Body of pancreas (tissue), 4 donors: ENCODE results near the gene SYCP2L. TPM values are rescaled to one million over a fixed set of nuclear protein-coding genes. Genes with fewer than 3 reads are reported as not detected.
A peak's percentile ranks its signal among the peaks of the same experiment; 100 is the strongest.

Experiments
- ATAC-seq: fragments of 150-250 bp; one replicate; pipeline ENCODE4 v1.9.1; 2016
- DNase-seq, 4 donors: peaks; one replicate each; pipeline ENCODE4 v3.0.0-alpha.2; 2019
- H3K27ac ChIP-seq, 4 donors: fragments of 200-600 bp; sonication (generic); 1 replicate in 3 of 4; 2 replicates in 1 of 4; pipeline versions ENCODE4 v1.5.1 to v1.6.1; 2016 to 2019; ENCODE audit warnings: mild to moderate bottlenecking in 1 of 4, mixed read lengths in 1 of 4, moderate library complexity in 1 of 4
- H3K27me3 ChIP-seq, 2 donors: fragments of 200-600 bp; sonication (generic); one replicate each; pipeline ENCODE4 v1.6.0; 2016; ENCODE audit warnings: mild to moderate bottlenecking in 1 of 2
- H3K36me3 ChIP-seq, 2 donors: fragments of 200-600 bp; sonication (generic); replicated peaks in 1 of 2; 2 replicates each; pipeline ENCODE4 v1.5.1; 2016; ENCODE audit warnings: low read depth in 2 of 2; ENCODE audit not compliant: insufficient read depth in 1 of 2
- H3K4me1 ChIP-seq: fragments of 200-600 bp; sonication (generic); one replicate; pipeline ENCODE4 v1.6.0; 2016
- H3K4me3 ChIP-seq, 2 donors: fragments of 200-600 bp; sonication (generic); 1 replicate in 1 of 2; 2 replicates in 1 of 2; pipeline ENCODE4 v1.5.1; 2016 to 2019
- H3K9me3 ChIP-seq, 3 donors: fragments of 200-600 bp; sonication (generic); 1 replicate in 2 of 3; 2 replicates in 1 of 3; pipeline ENCODE4 v1.5.1; 2016
- CTCF ChIP-seq, 7 experiments: fragments of 450-650 bp in 4 of 7; fragments of 200-600 bp in 3 of 7; sonication (generic) in 3 of 7; IDR thresholded peaks; one replicate each; pipeline ENCODE4 v1.5.1; 2016 to 2019; ENCODE audit warnings: antibody characterized with exemption in 7 of 7
- POLR2A ChIP-seq, 3 donors: fragments of 450-650 bp; IDR thresholded peaks; one replicate each; pipeline ENCODE4 v1.6.1; 2016; ENCODE audit warnings: antibody characterized with exemption in 3 of 3, mild to moderate bottlenecking in 2 of 3
- WGBS, 2 donors: methylation state at CpG; one replicate each; pipeline ENCODE4 v1.1.5; 2017; 5-methylcytosine and 5-hydroxymethylcytosine counted together
- intact Hi-C: fragments of 100-400 bp; cut with DNase I; formaldehyde crosslinking; loops from one replicate; pipeline ENCODE4 v1.15.1; 2023
- total RNA-seq, 2 donors: library from RNA; depleted of rRNA; stranded (reverse); fragments of >200 nt; gene quantifications; one replicate each; pipeline ENCODE4 v1.1.0, GENCODE V29; 2016

SYCP2L gene
- total RNA-seq, 2 donors from 2014 or later, result 2.1 to 3.3 TPM

DNA sequence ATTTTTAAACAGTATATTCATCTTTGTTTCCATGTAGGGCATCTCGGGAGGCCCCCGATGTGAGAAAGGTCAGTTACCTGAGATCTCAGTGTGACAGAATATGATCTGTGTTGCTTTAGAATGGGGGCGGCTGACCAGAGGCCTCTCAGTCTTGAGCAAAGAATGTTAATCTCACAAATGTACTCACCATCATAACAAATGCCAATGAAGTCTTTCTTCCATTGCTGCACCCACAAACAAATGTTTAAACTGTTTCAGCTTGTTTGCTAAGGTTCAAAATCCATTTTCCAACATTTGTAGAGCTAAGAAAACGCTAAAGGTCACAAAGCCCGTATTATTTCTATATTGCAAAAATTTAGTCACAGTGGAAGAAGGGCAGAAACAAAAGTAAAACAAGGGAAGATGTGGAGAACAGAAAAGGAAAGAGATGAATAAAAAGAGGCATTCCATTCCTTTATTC, 125.5 kb downstream of the SYCP2L start:
- Histone ChIP-seq H3K27me3 (no peaks in the 10 kb centered on the region), H3K4me1 (peaks cover 8% of the 10 kb centered on the region), H3K4me3 (no peak overlapping the region), H3K27ac (peak overlapping the region in 1 of 4 donors; percentile 33), H3K36me3 (no peaks in the 10 kb centered on the region), H3K9me3 (no peaks in the 10 kb centered on the region)
- no peak for ATAC-seq
- intact Hi-C loops, result no loop called here
- 23% methylated on average over 5 of the region's 5 CpGs for WGBS, 2 donors
- TF ChIP-seq CTCF (IDR thresholded peaks at IDR 0.05) (no peak), POLR2A (IDR thresholded peaks at IDR 0.05) (no peak)
- DNase-seq, result no peak

- DNase-seq (no peak), ATAC-seq (no peak)
- Histone ChIP-seq H3K9me3 (no peaks in the 10 kb centered on the region), H3K36me3 (no peaks in the 10 kb centered on the region), H3K4me3 (no peak overlapping the region), H3K4me1 (peaks cover 8% of the 10 kb centered on the region), H3K27me3 (no peaks in the 10 kb centered on the region), H3K27ac (no peak overlapping the region)
- TF ChIP-seq POLR2A (IDR thresholded peaks at IDR 0.05) (no peak), CTCF (IDR thresholded peaks at IDR 0.05) (no peak)
- intact Hi-C loops, result no loop called here
- 75 to 83% methylated on average over 5 of the region's 5 CpGs for WGBS, 2 donors
Measured at GRCh38 chr6:11012976-11013720, 126.3 kb downstream of the SYCP2L start.

DNA sequence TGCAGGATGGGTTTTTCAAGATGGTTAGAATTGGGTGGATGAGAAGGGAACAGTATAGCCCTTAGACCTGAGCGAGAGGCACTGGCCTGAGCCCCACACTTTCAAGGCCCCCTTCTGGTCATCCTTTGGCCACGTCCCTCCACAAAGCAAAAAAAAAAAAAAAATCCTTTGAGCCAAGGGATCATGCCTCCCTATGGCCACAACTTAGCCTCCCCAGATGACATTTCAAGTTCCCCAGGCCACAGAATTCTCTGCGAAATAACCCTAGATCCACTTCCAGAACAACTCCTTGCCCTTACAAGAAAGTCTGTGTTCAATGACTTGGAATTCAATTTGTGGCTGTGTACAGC, 126.8 kb downstream of the SYCP2L start:
- no peaks in the 10 kb centered on the region for H3K9me3 ChIP-seq
- H3K4me3 ChIP-seq, result no peak overlapping the region
- TF ChIP-seq POLR2A (IDR thresholded peaks at IDR 0.05) (no peak), CTCF (IDR thresholded peaks at IDR 0.05) (no peak)
- H3K36me3 ChIP-seq, result no peaks in the 10 kb centered on the region
- ATAC-seq, result no peak
- no peak overlapping the region for H3K27ac ChIP-seq
- WGBS, 2 donors, result 61 to 70% methylated on average over 3 of the region's 3 CpGs
- no peak for DNase-seq
- intact Hi-C loops, result no loop called here
- peaks cover 8% of the 10 kb centered on the region for H3K4me1 ChIP-seq
- H3K27me3 ChIP-seq, result no peaks in the 10 kb centered on the region

GRCh38 chr6:11015102-11015501, 128.2 kb downstream of the SYCP2L start:
- no peaks in the 10 kb centered on the region for H3K27me3 ChIP-seq
- no peak overlapping the region for H3K27ac ChIP-seq
- DNase-seq, result no peak
- H3K36me3 ChIP-seq, result no peaks in the 10 kb centered on the region
- ATAC-seq, result no peak
- H3K4me3 ChIP-seq, result no peak overlapping the region
- H3K4me1 ChIP-seq, result peaks cover 8% of the 10 kb centered on the region
- intact Hi-C loops, result no loop called here
- H3K9me3 ChIP-seq, result no peaks in the 10 kb centered on the region
- no peak for TF ChIP-seq CTCF (IDR thresholded peaks at IDR 0.05)
- no peak for TF ChIP-seq POLR2A (IDR thresholded peaks at IDR 0.05)

GRCh38 chr6:11016452-11016851, 129.6 kb downstream of the SYCP2L start:
- Histone ChIP-seq H3K27ac (no peak overlapping the region), H3K36me3 (no peaks in the 10 kb centered on the region), H3K4me3 (no peak overlapping the region), H3K4me1 (peaks cover 5% of the 10 kb centered on the region), H3K27me3 (no peaks in the 10 kb centered on the region), H3K9me3 (no peaks in the 10 kb centered on the region)
- 58 to 67% methylated on average over 1 of the region's 1 CpG for WGBS, 2 donors
- TF ChIP-seq CTCF (IDR thresholded peaks at IDR 0.05) (no peak), POLR2A (IDR thresholded peaks at IDR 0.05) (no peak)
- ATAC-seq (no peak), DNase-seq (no peak)
- intact Hi-C loops, result no loop called here
